HG03558 (cell line): Measurements from ENCODE around the gene KRTAP10-4.
"Not testable (repeated sequence)": the region's sequence is repeated elsewhere in the genome, so short reads cannot be mapped to it uniquely, and the experiment has no call there.

Experiments used
- ATAC-seq: cut with Tn5 transposase; IDR thresholded peaks from one replicate; pipeline ENCODE4 v1.9.1; 2021; ENCODE audit warnings: moderate number of reproducible peaks; ENCODE audit not compliant: unreplicated experiment; ENCODE audit errors: extremely low read depth

KRTAP10-4 gene, protein sequence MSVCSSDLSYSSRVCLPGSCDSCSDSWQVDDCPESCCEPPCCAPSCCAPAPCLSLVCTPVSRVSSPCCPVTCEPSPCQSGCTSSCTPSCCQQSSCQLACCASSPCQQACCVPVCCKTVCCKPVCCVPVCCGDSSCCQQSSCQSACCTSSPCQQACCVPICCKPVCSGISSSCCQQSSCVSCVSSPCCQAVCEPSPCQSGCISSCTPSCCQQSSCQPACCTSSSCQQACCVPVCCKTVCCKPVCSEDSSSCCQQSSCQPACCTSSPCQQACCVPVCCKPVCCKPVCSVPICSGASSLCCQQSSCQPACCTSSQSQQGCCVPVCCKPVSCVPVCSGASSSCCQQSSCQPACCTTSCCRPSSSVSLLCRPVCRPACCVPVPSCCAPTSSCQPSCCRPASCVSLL

DNA sequence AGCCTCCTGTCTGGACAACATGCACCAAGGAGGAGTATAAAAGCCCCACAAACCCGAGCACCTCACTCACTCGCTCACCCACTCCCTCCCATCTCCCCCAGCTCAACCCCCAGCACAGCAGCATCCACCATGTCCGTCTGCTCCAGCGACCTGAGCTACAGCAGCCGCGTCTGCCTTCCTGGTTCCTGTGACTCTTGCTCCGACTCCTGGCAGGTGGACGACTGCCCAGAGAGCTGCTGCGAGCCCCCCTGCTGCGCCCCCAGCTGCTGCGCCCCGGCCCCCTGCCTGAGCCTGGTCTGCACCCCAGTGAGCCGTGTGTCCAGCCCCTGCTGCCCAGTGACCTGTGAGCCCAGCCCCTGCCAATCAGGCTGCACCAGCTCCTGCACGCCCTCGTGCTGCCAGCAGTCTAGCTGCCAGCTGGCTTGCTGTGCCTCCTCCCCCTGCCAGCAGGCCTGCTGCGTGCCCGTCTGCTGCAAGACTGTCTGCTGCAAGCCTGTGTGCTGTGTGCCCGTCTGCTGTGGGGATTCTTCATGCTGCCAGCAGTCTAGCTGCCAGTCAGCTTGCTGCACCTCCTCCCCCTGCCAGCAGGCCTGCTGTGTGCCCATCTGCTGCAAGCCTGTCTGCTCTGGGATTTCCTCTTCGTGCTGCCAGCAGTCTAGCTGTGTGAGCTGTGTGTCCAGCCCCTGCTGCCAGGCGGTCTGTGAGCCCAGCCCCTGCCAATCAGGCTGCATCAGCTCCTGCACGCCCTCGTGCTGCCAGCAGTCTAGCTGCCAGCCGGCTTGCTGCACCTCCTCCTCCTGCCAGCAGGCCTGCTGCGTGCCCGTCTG lies at the start of gene KRTAP10-4:
KRTAP10-4 (plus strand) TSS at position 100 of the 827 bp plus-strand sequence; CDS start at position 130, 30 bp downstream.
- not testable (repeated sequence) for ATAC-seq

DNA sequence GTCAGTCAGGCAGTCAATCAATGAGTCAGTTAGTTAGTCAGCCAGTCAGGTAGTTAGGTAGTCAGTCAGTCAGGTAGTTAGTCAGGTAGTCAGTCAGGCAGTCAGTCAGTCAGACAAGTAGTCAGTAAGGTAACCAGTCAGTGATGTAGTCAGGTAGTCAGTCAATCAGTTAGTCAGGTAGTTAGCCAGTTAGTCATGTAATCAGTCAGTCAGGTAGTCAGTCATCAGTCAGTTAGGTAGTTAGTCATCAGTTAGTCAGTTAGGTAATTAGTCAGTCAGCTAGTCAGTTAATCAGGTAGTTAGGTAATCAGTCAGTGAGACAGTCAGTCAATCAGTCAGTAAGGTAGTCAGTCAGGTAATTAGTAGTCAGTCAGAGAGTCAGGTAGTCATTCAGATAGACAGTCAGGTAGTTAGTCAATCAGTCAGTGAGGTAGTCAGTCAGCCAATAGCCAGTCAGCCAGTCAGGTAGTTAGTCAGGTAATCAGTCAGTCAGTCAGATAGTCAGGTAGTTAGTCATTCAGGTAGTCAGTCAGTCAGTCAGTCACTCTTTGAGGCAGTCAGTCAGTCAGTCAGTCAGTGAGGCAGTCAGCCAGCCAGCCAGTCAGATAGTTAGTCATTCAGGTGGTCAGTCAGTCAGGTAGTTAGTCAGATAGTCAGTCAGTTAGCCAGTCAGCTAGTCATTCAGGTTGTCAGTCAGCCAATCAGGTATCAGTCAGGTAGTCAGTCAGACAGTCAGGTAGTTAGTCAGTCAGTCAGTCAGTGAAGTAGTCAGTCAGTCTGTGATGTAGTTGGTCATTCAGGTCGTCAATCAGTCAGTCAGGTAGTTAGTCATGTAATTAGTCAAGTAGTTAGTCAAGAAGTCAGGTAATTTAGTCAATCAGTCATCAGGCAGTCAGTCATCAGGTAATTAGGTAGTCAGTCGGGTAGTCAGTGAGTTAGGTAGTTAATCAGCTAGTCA lies 48.8 kb upstream of the KRTAP10-4 start:
- ATAC-seq: no peak

DNA sequence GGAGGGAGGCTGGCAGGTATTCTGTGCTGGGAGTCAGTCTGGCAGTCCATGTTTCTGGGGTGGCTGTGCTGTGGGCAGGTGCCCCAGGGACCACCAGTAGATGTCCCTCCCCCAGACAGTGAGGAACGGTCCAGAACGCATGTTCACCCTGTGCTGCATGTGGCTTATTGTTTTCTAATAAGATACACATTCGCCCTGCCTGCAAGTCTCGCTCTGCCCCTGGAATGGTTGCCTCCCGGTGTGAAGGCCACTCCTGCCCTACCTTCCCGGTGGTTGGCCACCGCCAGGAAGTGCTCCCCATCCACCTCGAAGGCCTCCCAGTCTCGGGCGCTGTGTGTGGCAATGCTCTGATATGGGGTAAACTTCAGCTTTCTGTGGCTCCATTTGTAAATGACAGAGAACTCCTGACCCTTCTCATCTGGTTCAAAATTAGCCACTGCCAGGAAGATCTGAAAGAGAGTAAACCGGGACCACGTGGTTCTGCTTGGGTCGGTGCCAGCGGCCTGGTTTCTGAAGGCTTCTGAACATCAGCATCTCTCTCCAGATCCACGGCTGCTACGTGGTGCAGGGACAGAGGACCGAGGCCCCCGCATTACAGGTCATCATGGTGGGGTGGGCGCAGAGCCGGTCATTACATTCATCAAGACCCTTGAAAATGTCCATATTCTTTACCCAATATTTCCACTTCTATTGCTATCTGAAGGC lies 48.0 kb upstream of the KRTAP10-4 start:
- no peak for ATAC-seq

DNA sequence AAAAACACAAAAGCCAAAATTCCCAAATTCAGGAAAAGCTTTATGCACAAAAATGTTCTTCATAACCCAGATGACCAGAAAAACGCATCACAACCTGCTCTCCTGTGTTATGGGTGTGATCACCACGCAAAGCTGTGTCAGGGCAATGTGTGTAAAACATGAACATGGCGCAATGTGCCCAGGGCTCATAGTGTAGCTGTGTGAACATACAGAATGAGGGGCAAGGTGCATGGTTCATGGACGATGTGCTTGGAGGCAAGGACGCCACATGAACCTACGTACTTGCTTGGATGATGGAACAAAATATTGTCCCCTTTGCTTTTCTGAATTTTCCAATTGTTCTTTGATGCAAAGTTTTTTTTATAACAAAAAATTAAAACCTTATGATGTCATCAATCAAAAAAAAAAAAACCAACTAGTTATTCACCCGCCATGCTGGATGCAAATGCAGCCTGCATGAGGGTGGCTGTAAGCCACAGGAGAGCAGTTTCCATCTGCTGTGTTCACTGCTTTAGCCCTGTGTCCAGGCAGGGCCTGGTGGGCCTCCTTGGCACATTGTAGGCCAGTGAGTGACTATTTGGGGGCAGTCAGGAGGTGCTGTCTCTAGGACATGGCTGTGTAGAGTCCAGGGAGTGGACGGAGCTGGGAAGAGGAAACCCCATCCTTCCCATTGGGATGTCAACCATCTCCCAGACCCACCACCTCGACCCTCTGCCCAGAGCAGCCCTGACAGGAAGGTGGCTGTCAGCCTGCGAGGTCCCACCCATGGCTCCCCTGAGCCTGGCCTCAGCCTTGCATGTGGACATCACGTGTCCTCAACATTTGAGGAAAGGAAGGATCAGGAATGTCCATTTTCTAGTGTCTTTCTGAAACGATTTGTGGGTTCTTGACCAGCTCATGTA lies 47.2 kb upstream of the KRTAP10-4 start:
- no peak for ATAC-seq

DNA sequence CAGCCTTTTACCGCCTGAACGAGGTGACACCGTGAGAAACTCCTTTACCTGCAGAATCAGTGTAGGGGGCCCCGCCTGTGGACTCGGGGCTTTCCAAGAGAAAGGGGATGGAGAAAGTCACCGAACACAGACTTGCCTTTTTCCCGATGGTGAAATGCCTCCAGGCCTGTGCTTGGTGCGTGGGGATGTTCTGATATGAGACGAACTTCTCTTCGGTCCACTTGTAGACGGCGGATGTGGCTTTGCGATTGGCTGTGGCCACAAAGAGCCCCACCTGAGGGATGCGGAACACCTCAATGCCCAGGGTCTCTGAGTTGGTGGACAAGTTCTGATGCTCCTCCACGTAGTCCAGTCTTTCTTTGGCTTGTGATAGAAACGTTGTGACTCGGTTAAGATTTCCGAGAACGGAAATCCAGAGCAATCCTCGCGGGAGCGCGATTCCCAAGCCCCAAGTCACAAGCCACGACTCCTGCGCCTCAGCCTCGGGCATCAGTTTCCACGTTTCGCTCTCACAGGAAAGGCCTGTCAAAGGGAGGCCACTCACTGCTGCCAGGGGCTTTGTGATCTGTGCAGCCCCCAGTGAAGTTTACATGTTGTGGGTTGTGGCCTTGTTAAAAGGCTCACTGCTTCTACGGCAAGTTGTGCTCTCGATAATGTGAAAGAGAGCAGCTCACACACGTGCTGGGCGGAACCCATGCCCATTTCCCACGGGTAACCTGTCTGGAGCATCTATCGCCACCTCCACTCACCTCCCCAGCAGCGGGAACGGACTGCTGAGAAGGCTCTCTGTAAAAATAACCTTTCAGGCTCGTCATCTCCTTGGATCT lies 46.2 kb upstream of the KRTAP10-4 start:
- no peak for ATAC-seq

DNA sequence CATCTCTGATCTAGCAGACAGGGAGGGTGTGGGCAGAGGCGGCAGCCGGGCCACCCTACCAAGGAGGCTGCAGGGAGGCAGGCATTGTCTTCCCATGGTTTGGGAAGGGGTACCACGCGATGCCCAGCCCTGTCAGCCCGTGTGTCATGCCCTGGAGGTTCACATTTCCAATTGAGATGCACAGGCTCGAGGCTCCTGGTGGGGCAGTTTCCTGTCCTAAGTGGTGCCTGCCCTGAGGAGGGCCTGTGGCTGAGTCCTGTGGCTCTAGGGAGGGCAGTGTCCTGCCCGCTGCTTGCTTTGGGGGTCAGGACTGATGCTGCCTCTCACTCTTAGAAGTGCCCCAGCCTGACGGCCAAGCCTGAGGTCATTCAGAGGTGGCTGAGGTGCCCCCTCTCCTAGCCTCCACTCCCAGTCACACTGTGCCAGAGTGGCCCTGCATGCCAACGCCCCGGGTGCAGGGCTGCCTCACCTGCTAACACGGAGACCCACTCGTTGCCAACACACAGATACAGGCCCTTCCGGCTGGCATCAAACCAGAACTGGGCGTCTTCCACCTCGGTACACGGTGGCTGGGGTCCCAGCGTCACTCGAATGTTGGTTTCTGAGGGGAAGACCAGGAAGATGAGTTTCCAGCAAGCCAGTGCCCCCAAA lies 45.4 kb upstream of the KRTAP10-4 start:
- no peak for ATAC-seq

DNA sequence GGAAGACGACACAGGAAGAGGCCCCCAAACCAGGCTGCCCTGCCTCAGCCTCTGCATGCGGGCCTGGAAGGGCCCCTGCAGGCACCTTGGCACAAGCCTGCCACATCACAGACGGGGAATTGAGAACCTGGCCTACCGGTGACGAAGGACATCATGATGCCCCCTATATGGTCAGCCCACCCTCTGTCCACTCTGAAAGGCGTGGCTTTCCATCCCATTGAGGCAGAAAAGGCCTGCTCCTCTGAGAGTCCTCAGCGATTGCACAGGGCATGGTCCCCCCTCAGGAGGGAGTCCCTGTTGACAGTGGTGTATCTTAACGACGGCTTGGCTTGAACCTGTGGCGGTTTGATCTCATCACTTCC lies 44.9 kb upstream of the KRTAP10-4 start:
- no peak for ATAC-seq

DNA sequence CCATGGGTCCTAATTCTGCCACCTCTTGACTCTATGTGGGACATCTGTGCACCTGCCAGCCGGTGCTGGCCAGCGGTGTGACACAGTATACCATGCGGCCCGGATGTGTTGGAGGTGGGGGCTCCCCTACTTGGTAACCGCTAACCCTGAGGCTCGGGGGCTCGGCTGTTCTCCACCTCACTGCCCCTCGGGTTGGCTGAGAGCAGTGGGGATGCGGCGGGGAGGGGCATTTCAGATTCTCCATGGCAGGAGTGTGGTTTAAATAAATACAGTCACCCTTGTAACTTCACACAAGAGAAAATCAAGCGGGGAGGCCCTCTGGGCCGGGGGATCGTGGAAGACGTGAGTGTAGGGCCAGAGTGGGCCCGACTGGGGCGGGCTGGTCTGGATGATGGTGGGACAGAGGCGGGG lies 44.5 kb upstream of the KRTAP10-4 start:
- ATAC-seq: no peak

DNA sequence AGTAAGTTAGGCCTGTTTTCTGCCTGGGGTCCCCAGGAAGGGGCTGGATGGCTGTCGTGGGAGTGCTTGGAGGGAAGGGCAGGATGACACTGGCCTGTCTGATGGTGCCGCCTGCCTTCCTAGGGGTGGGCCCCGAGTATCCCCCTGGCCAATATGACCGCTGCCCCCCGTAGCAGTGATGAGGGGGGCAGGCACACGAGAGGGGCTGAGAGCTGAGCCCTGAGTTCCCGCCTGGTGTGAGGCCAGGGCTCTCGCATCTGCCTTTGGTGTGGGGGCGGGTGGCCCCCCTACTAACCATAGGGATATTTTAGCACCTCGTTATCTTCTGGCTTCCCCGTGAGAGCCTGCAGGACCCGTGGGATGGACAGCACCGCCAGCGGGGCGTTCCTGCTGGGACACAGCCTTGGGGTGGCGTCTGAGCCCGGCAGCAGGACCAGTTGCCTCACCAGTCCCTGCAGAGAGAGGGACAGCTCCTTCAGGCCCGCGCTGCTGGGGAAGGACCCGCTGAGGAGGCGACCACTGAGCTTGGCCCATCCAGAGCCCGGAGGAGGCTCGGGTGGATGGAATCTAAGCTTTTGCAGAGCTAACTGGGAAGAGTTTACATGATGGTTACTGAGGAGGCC lies 43.9 kb upstream of the KRTAP10-4 start:
- ATAC-seq: no peak

DNA sequence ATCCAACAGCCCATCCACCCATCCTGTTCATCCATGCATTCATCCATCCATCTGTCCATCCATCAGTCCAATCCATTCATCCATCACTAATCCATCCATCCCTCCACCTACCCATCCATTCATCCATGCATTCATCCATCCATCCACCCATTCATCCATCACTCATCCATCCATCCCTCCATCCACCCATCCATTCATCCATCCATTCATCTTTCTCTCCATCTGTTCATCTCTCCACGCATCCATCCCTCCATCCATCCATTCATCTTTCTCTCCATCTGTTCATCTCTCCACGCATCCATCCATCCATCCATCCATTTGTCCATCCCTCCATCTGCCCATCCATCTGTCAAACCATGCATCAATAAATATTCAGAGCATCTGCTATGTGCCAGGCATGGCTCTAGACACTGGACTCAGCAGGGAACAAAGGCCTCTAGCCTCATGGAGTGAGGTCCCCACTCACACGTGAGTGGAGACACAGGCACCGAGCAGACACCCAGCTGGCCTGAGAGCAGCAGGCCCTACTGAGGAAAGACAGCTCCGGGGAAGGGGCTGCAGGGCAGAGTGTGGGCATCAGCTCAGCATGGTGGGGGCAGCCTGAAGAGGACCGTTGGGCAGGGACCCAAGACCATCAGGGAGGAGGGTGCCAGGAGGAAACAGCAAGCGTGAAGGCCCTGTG lies 43.2 kb upstream of the KRTAP10-4 start:
- ATAC-seq: no peak

DNA sequence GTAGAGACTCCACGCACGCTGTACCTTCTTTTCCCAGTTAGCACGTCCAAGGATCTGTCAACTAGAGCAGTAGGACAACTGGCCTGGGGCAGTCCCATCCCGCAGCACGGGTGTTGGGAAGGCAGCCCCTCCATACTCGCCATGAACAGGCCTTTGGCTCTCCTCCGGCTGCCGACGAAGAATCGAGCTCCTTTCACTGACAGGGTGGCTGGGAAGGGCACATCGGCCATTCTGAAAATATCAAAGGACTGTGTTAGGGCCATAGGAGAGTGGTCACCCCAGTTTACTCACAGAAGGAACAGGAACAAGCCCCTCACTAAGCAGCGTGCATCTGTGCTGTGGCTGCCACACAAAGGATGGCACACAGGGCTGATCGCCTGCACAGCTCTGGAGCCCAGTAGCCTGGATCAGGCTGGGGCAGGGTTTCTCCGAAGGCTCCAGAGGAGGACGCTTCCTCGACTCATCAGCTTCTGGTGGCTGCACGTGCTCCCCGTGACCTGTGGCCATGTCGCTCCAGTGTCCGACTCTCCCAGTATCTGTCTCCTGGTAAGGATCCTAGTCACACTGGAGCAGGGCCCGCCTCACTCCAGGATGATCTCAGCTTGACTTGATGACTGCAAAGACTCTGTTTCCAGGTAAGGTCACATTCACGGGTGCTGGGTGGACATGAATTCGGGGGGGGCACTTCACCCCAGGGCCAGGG lies 42.5 kb upstream of the KRTAP10-4 start:
- no peak for ATAC-seq

DNA sequence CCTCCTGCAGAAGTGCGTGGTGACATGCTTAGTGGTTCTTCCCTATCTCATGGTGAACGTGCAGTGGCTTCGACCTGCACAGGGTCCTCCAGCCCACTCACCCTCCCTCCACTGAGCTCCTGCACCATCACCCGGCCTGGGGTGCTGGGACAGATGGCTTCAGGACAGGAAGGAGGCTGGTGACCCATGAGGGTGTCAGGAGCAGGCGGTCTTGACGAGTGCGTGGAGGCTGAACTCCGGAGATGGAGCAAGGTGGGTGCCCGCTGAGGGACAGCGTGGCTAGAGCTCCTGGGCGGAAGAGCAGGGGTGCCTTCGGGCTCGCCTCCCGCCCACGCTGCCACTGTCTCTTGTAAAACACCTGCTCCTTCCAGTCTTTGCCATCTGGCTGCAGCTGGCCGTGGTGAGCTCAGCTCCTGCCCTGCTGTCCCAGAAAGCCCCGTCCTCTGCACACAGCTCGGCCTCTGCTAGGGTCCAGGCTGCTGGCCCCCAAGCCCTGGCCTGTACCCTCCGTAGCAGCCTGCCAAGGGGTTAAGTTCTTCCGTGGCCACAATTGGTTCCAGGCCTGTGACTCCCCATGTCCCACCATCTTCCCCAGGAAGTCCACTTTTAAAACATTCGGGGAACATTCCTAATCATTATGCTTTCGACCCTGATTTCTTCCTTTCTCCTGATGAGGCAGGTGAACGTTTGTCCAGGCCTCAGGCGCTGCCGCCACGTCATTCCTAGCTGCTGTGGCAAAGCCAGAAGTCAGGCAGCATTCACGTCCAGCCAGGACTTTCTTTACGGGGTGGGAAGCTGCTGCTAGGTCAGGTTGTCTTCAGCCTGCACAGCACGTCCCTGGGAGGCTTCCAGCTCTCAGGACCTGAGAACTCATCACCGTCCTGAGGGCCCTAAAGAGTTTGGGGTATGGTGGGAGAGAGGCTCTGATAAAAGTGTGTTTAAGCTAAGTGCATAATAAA lies 41.6 kb upstream of the KRTAP10-4 start:
- no peak for ATAC-seq

DNA sequence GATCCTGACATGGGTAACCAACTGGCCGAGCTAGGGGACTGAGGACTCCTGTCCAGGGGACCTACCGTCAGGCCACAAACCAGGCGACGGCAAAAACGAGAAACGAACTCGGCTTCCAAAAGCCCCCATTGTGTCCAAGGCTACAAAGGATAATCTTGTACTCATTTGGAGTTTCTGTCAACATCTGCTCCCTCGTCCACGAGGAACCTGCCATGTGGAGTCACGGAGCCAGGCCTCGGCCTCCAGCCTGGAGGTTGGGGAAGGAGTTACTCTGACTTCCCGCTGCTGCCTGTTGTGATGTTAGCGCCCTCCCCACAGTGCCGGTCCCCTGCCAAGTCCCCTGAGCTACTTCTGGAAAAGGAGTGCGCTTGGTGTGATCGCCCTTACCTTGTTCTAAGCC lies 40.8 kb upstream of the KRTAP10-4 start:
- no peak for ATAC-seq

DNA sequence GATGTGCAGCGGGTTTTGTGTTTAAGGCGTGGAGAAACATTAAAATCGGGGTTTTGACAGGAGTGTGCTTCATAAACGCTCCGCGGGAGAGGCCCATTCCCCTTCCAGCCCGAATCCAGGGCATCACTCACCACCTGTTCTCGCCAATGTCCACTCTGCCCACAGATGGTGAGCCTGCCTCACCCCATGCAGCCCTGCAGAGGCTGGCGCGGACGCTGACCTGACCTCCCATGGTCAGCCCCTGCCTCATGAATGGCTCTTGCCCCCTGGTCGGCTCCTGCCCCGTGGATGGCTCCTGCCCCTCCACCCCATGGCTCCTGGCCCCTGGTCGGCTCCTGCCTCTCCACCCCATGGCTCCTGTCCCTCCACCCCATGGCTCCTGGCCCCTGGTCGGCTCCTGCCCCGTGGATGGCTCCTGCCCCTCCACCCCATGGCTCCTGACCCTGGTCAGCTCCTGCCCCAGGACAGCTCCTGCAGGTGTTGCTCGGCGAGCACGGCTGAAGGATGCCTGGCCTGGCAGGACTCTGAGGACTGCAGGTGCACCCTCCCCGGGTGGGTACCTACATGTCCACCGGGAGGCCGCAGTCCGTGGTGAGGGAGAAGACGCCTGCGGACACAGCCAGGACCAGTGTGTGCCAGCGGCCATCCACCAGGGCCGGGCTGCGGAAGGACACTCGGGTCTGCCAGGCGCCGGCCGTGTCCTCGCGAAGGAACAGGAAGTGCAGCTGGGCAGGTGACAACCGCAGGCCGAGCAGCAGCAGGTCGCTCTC lies 40.2 kb upstream of the KRTAP10-4 start:
- no peak for ATAC-seq
